Left ventricle myocardium inferior (tissue), 1 donor: ENCODE results near the gene NIPAL1. TPM values are rescaled to one million over a fixed set of nuclear protein-coding genes. Genes with fewer than 3 reads are reported as not detected.

Source experiments
- DNase-seq: peaks from one replicate; pipeline ENCODE4 v3.0.0-alpha.2; 2020
- H3K27ac ChIP-seq: fragments of 200-600 bp; replicated peaks from 2 replicates; pipeline ENCODE4 v1.8.0; 2021
- H3K27me3 ChIP-seq: fragments of 200-600 bp; 2 replicates; pipeline ENCODE4 v1.8.0; 2021; ENCODE audit warnings: low read depth
- H3K36me3 ChIP-seq: fragments of 200-600 bp; 2 replicates; pipeline ENCODE4 v1.8.0; 2021
- H3K4me1 ChIP-seq: fragments of 200-600 bp; 2 replicates; pipeline ENCODE4 v1.8.0; 2021
- H3K4me3 ChIP-seq: fragments of 200-600 bp; 2 replicates; pipeline ENCODE4 v1.8.0; 2021; ENCODE audit warnings: mild to moderate bottlenecking, moderate library complexity
- H3K9me3 ChIP-seq: fragments of 200-600 bp; replicated peaks from 2 replicates; pipeline ENCODE4 v1.8.0; 2021
- CTCF ChIP-seq: fragments of 200-600 bp; IDR thresholded peaks from 2 replicates; pipeline ENCODE4 v1.8.0; 2021; ENCODE audit warnings: antibody characterized with exemption, mild to moderate bottlenecking, borderline replicate concordance
- intact Hi-C: fragments of 100-400 bp; cut with micrococcal nuclease; formaldehyde crosslinking; loops from one replicate; pipeline ENCODE4 v1.11.0; 2022
- total RNA-seq: library from RNA; stranded (reverse); fragmentation: NEBNext Ultra II Directional; extraction: Animal tissue kit (Norgen Biotek cat#: 25700); gene quantifications from one replicate; pipeline ENCODE4 v1.2.1, GENCODE V29; 2021
- donor health status: DM: no; HTN: yes; CAD: no; lungs with severe emphysema.

The NIPAL1 gene
- total RNA-seq, 1 donor from 2014 or later = 0.25 TPM

GRCh38 chr4:48038666-48039065, 22.1 kb downstream of the NIPAL1 start:
- intact Hi-C loops = no loop called here
- Histone ChIP-seq H3K27me3 (peaks cover 6% of the 10 kb centered on the region), H3K9me3 (no peaks in the 10 kb centered on the region), H3K4me3 (no peak overlapping the region), H3K4me1 (no peaks in the 10 kb centered on the region), H3K36me3 (no peaks in the 10 kb centered on the region), H3K27ac (no peak overlapping the region)
- no peak for DNase-seq
- TF ChIP-seq CTCF = no peak

GRCh38 chr4:48039561-48039960, 23.0 kb downstream of the NIPAL1 start:
- Histone ChIP-seq H3K27ac (no peak overlapping the region), H3K4me1 (no peaks in the 10 kb centered on the region), H3K9me3 (no peaks in the 10 kb centered on the region), H3K27me3 (peaks cover 6% of the 10 kb centered on the region), H3K4me3 (no peak overlapping the region), H3K36me3 (no peaks in the 10 kb centered on the region)
- intact Hi-C loops = no loop called here
- no peak for DNase-seq
- TF ChIP-seq CTCF = no peak

GRCh38 chr4:48041535-48042137, 25.1 kb downstream of the NIPAL1 start:
- Histone ChIP-seq H3K9me3 (no peaks in the 10 kb centered on the region), H3K36me3 (no peaks in the 10 kb centered on the region), H3K4me1 (peaks cover 7% of the 10 kb centered on the region), H3K4me3 (no peak overlapping the region), H3K27ac (no peak overlapping the region), H3K27me3 (peaks cover 10% of the 10 kb centered on the region)
- DNase-seq = no peak
- intact Hi-C loops = no loop called here
- no peak for TF ChIP-seq CTCF

GRCh38 chr4:48042979-48043461, 26.4 kb downstream of the NIPAL1 start:
- peaks cover 14% of the 10 kb centered on the region for H3K27me3 ChIP-seq
- H3K9me3 ChIP-seq = no peaks in the 10 kb centered on the region
- no peaks in the 10 kb centered on the region for H3K36me3 ChIP-seq
- no peak for TF ChIP-seq CTCF
- H3K4me1 ChIP-seq = peaks cover 21% of the 10 kb centered on the region
- no peak for DNase-seq
- no peak overlapping the region for H3K4me3 ChIP-seq
- no peak overlapping the region for H3K27ac ChIP-seq
- intact Hi-C loops = no loop called here

GRCh38 chr4:48043504-48043903, 26.9 kb downstream of the NIPAL1 start:
- no peak for TF ChIP-seq CTCF
- Histone ChIP-seq H3K4me1 (peaks cover 25% of the 10 kb centered on the region), H3K9me3 (no peaks in the 10 kb centered on the region), H3K27me3 (peaks cover 14% of the 10 kb centered on the region), H3K36me3 (no peaks in the 10 kb centered on the region), H3K4me3 (no peak overlapping the region), H3K27ac (no peak overlapping the region)
- intact Hi-C loops = no loop called here
- DNase-seq = no peak

GRCh38 chr4:48044298-48044697, 27.7 kb downstream of the NIPAL1 start:
- DNase-seq = no peak
- Histone ChIP-seq H3K27ac (no peak overlapping the region), H3K27me3 (peaks cover 14% of the 10 kb centered on the region), H3K9me3 (no peaks in the 10 kb centered on the region), H3K36me3 (no peaks in the 10 kb centered on the region), H3K4me1 (peaks cover 25% of the 10 kb centered on the region), H3K4me3 (no peak overlapping the region)
- intact Hi-C loops = no loop called here
- TF ChIP-seq CTCF = no peak
